IMR-90 (cell line): ENCODE measurements around the gene TRAP1. TPM values are rescaled to one million over a fixed set of nuclear protein-coding genes. Genes with fewer than 3 reads are reported as not detected.

Experiments
- ATAC-seq: fragments of 200-7000 bp; cut with Tn5 transposase; 2 replicates; pipeline ENCODE4 v1.9.1; 2020; ENCODE audit warnings: low read depth, mild to moderate bottlenecking, moderate library complexity
- BruUV-seq: library from RNA; stranded (reverse); fragments of 400-500 nt; replicated peaks from 2 replicates; lab custom pipeline; 2021; lab: Mats Ljungman, UMichigan
- CTCF ChIA-PET: fragments of 300-600 bp; formaldehyde crosslinking; extraction: SDS; loops from one replicate; lab custom pipeline; 2021; ENCODE audit warnings: antibody characterized with exemption; lab: Yijun Ruan, JAX
- POLR2A ChIA-PET: fragments of 300-600 bp; sonication (Branson Sonifier 250); formaldehyde crosslinking; loops from one replicate; lab custom pipeline; 2022; ENCODE audit warnings: antibody characterized with exemption; ENCODE audit not compliant: unreplicated experiment; lab: Charles Lee
- DNase-seq: peaks from one replicate; pipeline ENCODE4 v3.0.0; 2013
- H2AFZ ChIP-seq: replicated peaks from 2 replicates; pipeline ENCODE3; 2013; ENCODE audit warnings: low read length, mild to moderate bottlenecking; ENCODE audit not compliant: poor library complexity
- H2AK5ac ChIP-seq: 2 replicates; pipeline ENCODE4 v1.6.1; 2013; ENCODE audit warnings: low read depth, low read length, inconsistent platforms
- H2AK9ac ChIP-seq: replicated peaks from 2 replicates; pipeline ENCODE3; 2013; ENCODE audit warnings: mild to moderate bottlenecking, low read depth, low read length, moderate library complexity; ENCODE audit not compliant: poor library complexity
- H2BK120ac ChIP-seq: 2 replicates; pipeline ENCODE4 v1.6.1; 2013; ENCODE audit warnings: low read depth, low read length, inconsistent platforms
- H2BK15ac ChIP-seq: 3 replicates; pipeline ENCODE4 v1.6.1; 2013; ENCODE audit warnings: low read depth, low read length, inconsistent platforms
- H2BK20ac ChIP-seq: 2 replicates; pipeline ENCODE4 v1.6.1; 2013; ENCODE audit warnings: low read depth, mild to moderate bottlenecking, inconsistent platforms, low read length, moderate library complexity
- H2BK5ac ChIP-seq: 2 replicates; pipeline ENCODE4 v1.6.1; 2013; ENCODE audit warnings: mild to moderate bottlenecking, low read depth, low read length, inconsistent platforms; ENCODE audit not compliant: poor library complexity, severe bottlenecking
- H3K14ac ChIP-seq: replicated peaks from 2 replicates; pipeline ENCODE4 v1.6.1; 2013; ENCODE audit warnings: low read depth, low read length, inconsistent platforms
- H3K18ac ChIP-seq: 2 replicates; pipeline ENCODE4 v1.6.1; 2013; ENCODE audit warnings: low read depth, low read length, control low read depth
- H3K23ac ChIP-seq: 2 replicates; pipeline ENCODE4 v1.6.1; 2013; ENCODE audit warnings: low read depth, low read length, inconsistent platforms
- H3K27ac ChIP-seq: 2 replicates; pipeline ENCODE4 v1.5.1; 2013; ENCODE audit warnings: mild to moderate bottlenecking, control low read depth, low read length; ENCODE audit not compliant: insufficient read depth
- H3K27me3 ChIP-seq: 2 replicates; pipeline ENCODE4 v1.6.1; 2013; ENCODE audit warnings: low read length; ENCODE audit not compliant: control insufficient read depth, insufficient read depth
- H3K36me3 ChIP-seq: 2 replicates; pipeline ENCODE4 v1.6.1; 2013; ENCODE audit warnings: low read length, mixed read lengths; ENCODE audit not compliant: control insufficient read depth, insufficient read depth
- H3K4ac ChIP-seq: 2 replicates; pipeline ENCODE4 v1.6.1; 2013; ENCODE audit warnings: low read depth, low read length, inconsistent platforms
- H3K4me1 ChIP-seq: 2 replicates; pipeline ENCODE4 v1.6.1; 2013; ENCODE audit warnings: low read length, mixed read lengths; ENCODE audit not compliant: control insufficient read depth, insufficient read depth
- H3K4me2 ChIP-seq: 2 replicates; pipeline ENCODE4 v1.6.1; 2013; ENCODE audit warnings: low read depth, mild to moderate bottlenecking, control low read depth, low read length, moderate library complexity
- H3K4me3 ChIP-seq: 2 replicates; pipeline ENCODE4 v1.5.1; 2013; ENCODE audit warnings: low read depth, mild to moderate bottlenecking, control low read depth, low read length, moderate library complexity; ENCODE audit not compliant: insufficient read depth
- H3K56ac ChIP-seq: 2 replicates; pipeline ENCODE4 v1.6.1; 2013; ENCODE audit warnings: low read length, inconsistent platforms; ENCODE audit not compliant: insufficient read depth; ENCODE audit errors: extremely low read depth
- H3K79me1 ChIP-seq, 2 experiments: 2 replicates each; pipeline ENCODE4 v1.6.1; 2013; ENCODE audit warnings: low read length in 2 of 2, inconsistent platforms in 1 of 2, low read depth in 1 of 2
- H3K9ac ChIP-seq: 2 replicates; pipeline ENCODE4 v1.6.1; 2013; ENCODE audit warnings: low read depth, low read length, control low read depth
- H3K9me1 ChIP-seq: 2 replicates; pipeline ENCODE4 v1.6.1; 2013; ENCODE audit warnings: low read length, inconsistent platforms; ENCODE audit not compliant: insufficient read depth
- H3K9me3 ChIP-seq: 2 replicates; pipeline ENCODE4 v1.6.1; 2013; ENCODE audit warnings: low read length; ENCODE audit not compliant: control insufficient read depth, insufficient read depth
- H4K20me1 ChIP-seq: 2 replicates; pipeline ENCODE4 v1.6.1; 2013; ENCODE audit warnings: low read length, inconsistent platforms; ENCODE audit not compliant: insufficient read depth
- H4K5ac ChIP-seq: 2 replicates; pipeline ENCODE4 v1.6.1; 2013; ENCODE audit warnings: mild to moderate bottlenecking, low read depth, low read length, control low read depth
- H4K8ac ChIP-seq, 2 experiments: 2 replicates each; pipeline ENCODE4 v1.6.1; 2013; ENCODE audit warnings: low read depth in 2 of 2, low read length in 2 of 2, control low read depth in 1 of 2, inconsistent platforms in 1 of 2
- H4K91ac ChIP-seq: 2 replicates; pipeline ENCODE4 v1.6.1; 2013; ENCODE audit warnings: low read depth, low read length, inconsistent platforms; ENCODE audit not compliant: insufficient read depth
- BHLHE40 ChIP-seq: fragments of 150-350 bp; IDR thresholded peaks from 2 replicates; pipeline ENCODE4 v1.6.1; 2016; ENCODE audit warnings: mild to moderate bottlenecking, low read depth, low read length
- CEBPB ChIP-seq: IDR thresholded peaks from 2 replicates; pipeline ENCODE4 v1.6.1; 2012; ENCODE audit warnings: low read depth, low read length, improper control_type of control experiment
- CHD1 ChIP-seq: IDR thresholded peaks from 2 replicates; pipeline ENCODE4 v1.6.1; 2012; ENCODE audit warnings: low read depth, low read length, improper control_type of control experiment
- CTCF ChIP-seq: conservative IDR thresholded peaks from 2 replicates; pipeline ENCODE4 v1.5.1; 2012; ENCODE audit warnings: mild to moderate bottlenecking, low read depth, low read length, improper control_type of control experiment
- FOS ChIP-seq: fragments of 150-350 bp; IDR thresholded peaks from 2 replicates; pipeline ENCODE4 v1.6.1; 2016; ENCODE audit warnings: low read depth, low read length
- MAFK ChIP-seq: IDR thresholded peaks from 2 replicates; pipeline ENCODE4 v1.6.1; 2012; ENCODE audit warnings: low read depth, low read length, improper control_type of control experiment
- MAZ ChIP-seq: IDR thresholded peaks from 2 replicates; pipeline ENCODE4 v1.6.1; 2012; ENCODE audit warnings: low read depth, mild to moderate bottlenecking, low read length, improper control_type of control experiment, moderate library complexity, borderline replicate concordance
- MXI1 ChIP-seq: IDR thresholded peaks from 2 replicates; pipeline ENCODE4 v1.6.1; 2012; ENCODE audit warnings: low read depth, mild to moderate bottlenecking, low read length, moderate library complexity, borderline replicate concordance
- NFE2L2 ChIP-seq: fragments of 150-350 bp; IDR thresholded peaks from 2 replicates; pipeline ENCODE4 v1.6.1; 2016; ENCODE audit warnings: low read depth, mild to moderate bottlenecking, low read length
- POLR2A ChIP-seq: IDR thresholded peaks from 2 replicates; pipeline ENCODE4 v1.6.1; 2012; ENCODE audit warnings: mild to moderate bottlenecking, low read depth, low read length
- RAD21 ChIP-seq: IDR thresholded peaks from 2 replicates; pipeline ENCODE4 v1.6.1; 2012; ENCODE audit warnings: low read length, improper control_type of control experiment
- RCOR1 ChIP-seq: IDR thresholded peaks from 2 replicates; pipeline ENCODE4 v1.6.1; 2012; ENCODE audit warnings: mild to moderate bottlenecking, low read length, improper control_type of control experiment; ENCODE audit not compliant: insufficient replicate concordance
- RFX5 ChIP-seq: IDR thresholded peaks from 2 replicates; pipeline ENCODE4 v1.8.0; 2012; ENCODE audit warnings: low read depth, mild to moderate bottlenecking, low read length, moderate library complexity
- SMC3 ChIP-seq: fragments of 150-350 bp; IDR thresholded peaks from 2 replicates; pipeline ENCODE4 v1.6.1; 2016; ENCODE audit warnings: low read depth, mild to moderate bottlenecking, antibody characterized with exemption, low read length, moderate library complexity
- USF2 ChIP-seq: fragments of 150-350 bp; IDR thresholded peaks from 2 replicates; pipeline ENCODE4 v1.6.1; 2017; ENCODE audit warnings: mild to moderate bottlenecking, antibody characterized with exemption, low read length, low read depth
- WGBS, 2 experiments: methylation state at CpG; one replicate each; pipeline versions ENCODE4 v1.1.5 to v1.1.7; 2013; ENCODE audit warnings: missing lambda C conversion rate in 2 of 2; ENCODE audit not compliant: insufficient read length in 1 of 2; ENCODE audit errors: extremely low coverage in 2 of 2; 5-methylcytosine and 5-hydroxymethylcytosine counted together
- dilution Hi-C: fragments of 300-500 bp; cut with HindIII; formaldehyde crosslinking; loops from one replicate; pipeline ENCODE4 v1.14.3; 2018; ENCODE audit warnings: low sequenced_read_pairs; ENCODE audit not compliant: unreplicated experiment
- in situ Hi-C: fragments of 300-500 bp; cut with MboI; formaldehyde crosslinking; loops from 3 replicates; pipeline ENCODE4 v1.14.3; 2019; ENCODE audit warnings: low sequenced_read_pairs, inconsistent platforms, mixed read lengths
- intact Hi-C: fragments of 100-400 bp; cut with micrococcal nuclease; formaldehyde crosslinking; loops from 2 replicates; pipeline ENCODE4 v1.10.0; 2022
- polyA plus RNA-seq, 3 experiments: library from polyadenylated mRNA; depleted of rRNA; stranded (reverse); fragments of >200 nt; gene quantifications; 2 replicates each; pipeline ENCODE4 v1.2.3, GENCODE V29; 2012; ENCODE audit warnings: low replicate concordance in 1 of 3
- total RNA-seq: library from RNA; depleted of rRNA; stranded (reverse); fragments of >200 nt; gene quantifications from 2 replicates; pipeline ENCODE4 v1.2.3, GENCODE V29; 2012

TRAP1 gene
- total and polyA plus RNA-seq, 2 of the 4 experiments (the other 2 are of a cell fraction) = 139 to 145 TPM

- dilution Hi-C loops = no loop called here
- Histone ChIP-seq H2AK5ac (peak overlapping the region; percentile 96), H3K4me3 (peak overlapping the region; percentile 75), H3K14ac (peak overlapping the region; percentile 93), H3K56ac (peak overlapping the region; percentile 78), H4K5ac (peak overlapping the region; percentile 85), H2BK120ac (peak overlapping the region; percentile 59), H3K9me1 (peaks cover 11% of the 10 kb centered on the region), H4K20me1 (peaks cover 10% of the 10 kb centered on the region), H2BK20ac (0 out of 2 replicates have a peak overlapping the region, but pooled peaks have one; percentile 8), H3K79me1 (peaks cover 24 to 45% of the 10 kb centered on the region in 2 experiments), H3K4me2 (peak overlapping the region; percentile 91), H2AFZ (peak overlapping the region; percentile 100), H3K4ac (peak overlapping the region; percentile 98), H3K23ac (peak overlapping the region; percentile 92), H4K8ac (peak overlapping the region; percentile 99 to 100), H3K9ac (peak overlapping the region; percentile 78), H3K9me3 (no peaks in the 10 kb centered on the region), H2AK9ac (peak overlapping the region; percentile 97), H3K27me3 (no peaks in the 10 kb centered on the region), H3K36me3 (peaks cover 9% of the 10 kb centered on the region), H2BK5ac (peak overlapping the region; percentile 85), H3K27ac (peak overlapping the region; percentile 86), H4K91ac (peak overlapping the region; percentile 94), H2BK15ac (peak overlapping the region; percentile 27; the same call in 2 of the 3 replicates), H3K18ac (peak overlapping the region; percentile 20; the same call in 1 of the 2 replicates), H3K4me1 (no peaks in the 10 kb centered on the region; the same call in 1 of the 2 replicates)
- ATAC-seq (no peak), DNase-seq (no peak)
- WGBS, 2 experiments = 100% methylated on average over 1 of the region's 5 CpGs; no CpG with 5 or more reads in 1 of the 2 experiments
- POLR2A ChIA-PET = interaction anchor here (0.6 to 0.7 kb wide), 2 partner anchors 150 to 577 kb away, joined by 3 to 7 read pairs; no protein-coding TSS in a partner anchor
- intact Hi-C loops = no loop called here
- CTCF ChIA-PET = interaction anchor here (1.4 kb wide), 1 partner anchor 221 kb away, joined by 3 read pairs; no protein-coding TSS in a partner anchor
- BruUV-seq = no TSS peak
- in situ Hi-C loops = no loop called here
- TF ChIP-seq USF2 = no peak
- TF ChIP-seq CEBPB = no peak
- TF ChIP-seq CHD1 = no peak
- TF ChIP-seq CTCF = no peak
- no peak for TF ChIP-seq MXI1
- TF ChIP-seq FOS = no peak
- no peak for TF ChIP-seq BHLHE40
- no peak for TF ChIP-seq RCOR1
- no peak for TF ChIP-seq MAFK
- no peak for TF ChIP-seq POLR2A
- no peak for TF ChIP-seq MAZ
- TF ChIP-seq NFE2L2 = no peak
- TF ChIP-seq SMC3 = no peak
- TF ChIP-seq RAD21 = no peak
- TF ChIP-seq RFX5 = no peak
Measured at GRCh38 chr16:3718019-3718391, 681 bp upstream of the TRAP1 start.
